Liver (tissue), 9 donors: Measurements from ENCODE around the gene BRINP3. TPM values are rescaled to one million over a fixed set of nuclear protein-coding genes. Genes with fewer than 3 reads are reported as not detected.

Source experiments
- DNase-seq: peaks from one replicate; pipeline ENCODE4 v3.0.0-alpha.2; 2017; ENCODE audit warnings: low spot score
- H3K27ac ChIP-seq, 2 donors: one replicate each; pipeline ENCODE4 v1.7.0; 2013; ENCODE audit warnings: inconsistent platforms in 2 of 2, low read length in 2 of 2, control low read depth in 1 of 2, low read depth in 1 of 2, mild to moderate bottlenecking in 1 of 2
- H3K27me3 ChIP-seq, 4 donors: one replicate each; pipeline versions ENCODE4 v1.6.1 to v1.7.0; 2013; ENCODE audit warnings: low read length in 3 of 4, inconsistent platforms in 1 of 4, mild to moderate bottlenecking in 1 of 4, moderate library complexity in 1 of 4; ENCODE audit not compliant: control insufficient read depth in 4 of 4, insufficient read depth in 4 of 4
- H3K36me3 ChIP-seq, 4 donors: one replicate each; pipeline versions ENCODE4 v1.6.1 to v1.7.0; 2013; ENCODE audit warnings: low read length in 3 of 4, mild to moderate bottlenecking in 3 of 4, low read depth in 1 of 4, moderate library complexity in 1 of 4; ENCODE audit not compliant: control insufficient read depth in 4 of 4, insufficient read depth in 3 of 4
- H3K4me1 ChIP-seq, 4 donors: one replicate each; pipeline versions ENCODE4 v1.6.1 to v1.7.0; 2013; ENCODE audit warnings: low read length in 3 of 4, mild to moderate bottlenecking in 3 of 4, moderate library complexity in 1 of 4; ENCODE audit not compliant: control insufficient read depth in 4 of 4, insufficient read depth in 4 of 4
- H3K4me3 ChIP-seq, 3 donors: one replicate each; pipeline versions ENCODE4 v1.6.1 to v1.7.0; 2013; ENCODE audit warnings: low read length in 3 of 3, control low read depth in 1 of 3, low read depth in 1 of 3, mild to moderate bottlenecking in 1 of 3
- H3K9ac ChIP-seq, 2 donors: one replicate each; pipeline ENCODE4 v1.7.0; 2013; ENCODE audit warnings: low read length in 2 of 2, mild to moderate bottlenecking in 2 of 2, moderate library complexity in 2 of 2, control low read depth in 1 of 2, low read depth in 1 of 2
- H3K9me3 ChIP-seq, 4 donors: one replicate each; pipeline versions ENCODE4 v1.6.1 to v1.7.0; 2013; ENCODE audit warnings: low read length in 3 of 4; ENCODE audit not compliant: control insufficient read depth in 4 of 4
- EGR1 ChIP-seq, 2 donors: IDR thresholded peaks; 2 replicates each; pipeline ENCODE4 v1.6.1; 2016 to 2018; ENCODE audit warnings: antibody characterized with exemption in 2 of 2, low read depth in 2 of 2
- FOXA1 ChIP-seq: IDR thresholded peaks from 2 replicates; pipeline ENCODE4 v1.6.1; 2016; ENCODE audit warnings: antibody characterized with exemption
- FOXA2 ChIP-seq: IDR thresholded peaks from 2 replicates; pipeline ENCODE4 v1.6.1; 2016; ENCODE audit warnings: antibody characterized with exemption
- GABPA ChIP-seq, 2 donors: IDR thresholded peaks in 1 of 2; conservative IDR thresholded peaks in 1 of 2; 2 replicates each; pipeline ENCODE4 v1.6.1; 2016; ENCODE audit warnings: antibody characterized with exemption in 2 of 2, mild to moderate bottlenecking in 1 of 2, moderate library complexity in 1 of 2
- HNF4A ChIP-seq, 2 donors: conservative IDR thresholded peaks; 2 replicates each; pipeline ENCODE4 v1.6.1; 2016; ENCODE audit warnings: antibody characterized with exemption in 2 of 2, mild to moderate bottlenecking in 2 of 2
- HNF4G ChIP-seq: IDR thresholded peaks from 2 replicates; pipeline ENCODE4 v1.6.1; 2016; ENCODE audit warnings: antibody characterized with exemption
- JUND ChIP-seq, 2 donors: IDR thresholded peaks; 2 replicates each; pipeline ENCODE4 v1.6.1; 2016; ENCODE audit warnings: antibody characterized with exemption in 2 of 2
- NR2F2 ChIP-seq: IDR thresholded peaks from 2 replicates; pipeline ENCODE4 v1.6.1; 2016; ENCODE audit warnings: antibody characterized with exemption
- RXRA ChIP-seq, 2 donors: IDR thresholded peaks; 2 replicates each; pipeline ENCODE4 v1.6.1; 2017 to 2018; ENCODE audit warnings: antibody characterized with exemption in 2 of 2, mild to moderate bottlenecking in 1 of 2
- SP1 ChIP-seq: IDR thresholded peaks from 2 replicates; pipeline ENCODE4 v1.6.1; 2018; ENCODE audit warnings: antibody characterized with exemption, mild to moderate bottlenecking
- TAF1 ChIP-seq: conservative IDR thresholded peaks from 2 replicates; pipeline ENCODE4 v1.6.1; 2016; ENCODE audit warnings: antibody characterized with exemption, mild to moderate bottlenecking
- YY1 ChIP-seq: IDR thresholded peaks from 2 replicates; pipeline ENCODE4 v1.6.1; 2016; ENCODE audit warnings: antibody characterized with exemption, mild to moderate bottlenecking
- WGBS: extraction: QIAGEN DNeasy Blood & Tissue Kit; methylation state at CpG from one replicate; pipeline ENCODE4 v1.1.7; 2013; 5-methylcytosine and 5-hydroxymethylcytosine counted together
- polyA plus RNA-seq, 2 donors: library from polyadenylated mRNA; stranded (reverse) in 1 of 2; unstranded in 1 of 2; fragments of 200-250 nt in 1 of 2; fragments of >200 nt in 1 of 2; fragmentation: Nextera tagmentation in 1 of 2; extraction: Ambion mirVana in 1 of 2; gene quantifications; one replicate each; pipeline versions ENCODE4 v1.2.1 to v1.2.3, GENCODE V29; 2013 to 2015
- total RNA-seq, 2 donors: library from RNA; depleted of rRNA; stranded (reverse); fragments of >200 nt; gene quantifications; one replicate each; pipeline ENCODE4 v1.2.3, GENCODE V29; 2014
- TF ChIP-seq, protein P1 (sequence below): IDR thresholded peaks from 2 replicates; pipeline ENCODE4 v1.6.1; 2016; ENCODE audit warnings: antibody characterized with exemption
- TF ChIP-seq, protein P2 (sequence below): IDR thresholded peaks from 2 replicates; pipeline ENCODE4 v1.6.1; 2016; ENCODE audit warnings: antibody characterized with exemption, mild to moderate bottlenecking
- TF ChIP-seq, protein P3 (sequence below): fragments of 150-350 bp; IDR thresholded peaks from 2 replicates; pipeline ENCODE4 v1.5.1; 2017; ENCODE audit warnings: improper control_type of control experiment, low read depth, low read length; ENCODE audit not compliant: missing input control
- TF ChIP-seq, protein P4 (sequence below): IDR thresholded peaks from 2 replicates; pipeline ENCODE4 v1.6.1; 2016; ENCODE audit warnings: antibody characterized with exemption
- TF ChIP-seq, protein P5 (sequence below): IDR thresholded peaks from 2 replicates; pipeline ENCODE4 v1.6.1; 2016; ENCODE audit warnings: antibody characterized with exemption
- donor health status: healthy.
- donor health status: healthy.
- donor health status: healthy.
- donor health status: healthy.
- donor health status: healthy.

BRINP3 gene
- total and polyA plus RNA-seq, 4 donors, result 0.02 TPM; not detected in 3

DNA sequence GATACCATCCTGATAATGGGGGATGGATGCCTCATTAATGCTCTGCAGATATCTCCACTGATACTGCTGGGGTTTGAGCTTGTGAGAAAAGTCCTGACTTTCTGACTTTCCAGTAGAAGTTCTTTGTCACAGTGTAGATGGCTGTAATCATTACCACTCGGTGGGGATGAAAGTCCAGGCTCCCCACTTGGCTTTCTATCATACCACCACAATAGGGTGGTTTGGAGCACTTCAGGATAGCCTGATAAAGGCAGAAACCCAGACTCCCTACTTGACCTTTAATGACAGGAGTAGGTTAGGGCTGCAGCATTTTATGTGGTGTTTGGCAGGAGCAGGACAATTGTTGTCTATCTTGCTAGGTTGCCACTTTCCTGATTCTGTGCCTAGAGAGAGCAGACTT, 294.1 kb downstream of the BRINP3 start:
- Histone ChIP-seq H3K9ac (no peak overlapping the region), H3K36me3 (peaks cover 0 to 1% (median 0%) of the 10 kb centered on the region in 4 donors), H3K27ac (no peak overlapping the region), H3K9me3 (no peaks in the 10 kb centered on the region), H3K27me3 (no peaks in the 10 kb centered on the region), H3K4me3 (no peak overlapping the region), H3K4me1 (no peaks in the 10 kb centered on the region)
- DNase-seq, result no peak
- 28% methylated on average over 1 of the region's 1 CpG for WGBS
- TF ChIP-seq, protein P1, sequence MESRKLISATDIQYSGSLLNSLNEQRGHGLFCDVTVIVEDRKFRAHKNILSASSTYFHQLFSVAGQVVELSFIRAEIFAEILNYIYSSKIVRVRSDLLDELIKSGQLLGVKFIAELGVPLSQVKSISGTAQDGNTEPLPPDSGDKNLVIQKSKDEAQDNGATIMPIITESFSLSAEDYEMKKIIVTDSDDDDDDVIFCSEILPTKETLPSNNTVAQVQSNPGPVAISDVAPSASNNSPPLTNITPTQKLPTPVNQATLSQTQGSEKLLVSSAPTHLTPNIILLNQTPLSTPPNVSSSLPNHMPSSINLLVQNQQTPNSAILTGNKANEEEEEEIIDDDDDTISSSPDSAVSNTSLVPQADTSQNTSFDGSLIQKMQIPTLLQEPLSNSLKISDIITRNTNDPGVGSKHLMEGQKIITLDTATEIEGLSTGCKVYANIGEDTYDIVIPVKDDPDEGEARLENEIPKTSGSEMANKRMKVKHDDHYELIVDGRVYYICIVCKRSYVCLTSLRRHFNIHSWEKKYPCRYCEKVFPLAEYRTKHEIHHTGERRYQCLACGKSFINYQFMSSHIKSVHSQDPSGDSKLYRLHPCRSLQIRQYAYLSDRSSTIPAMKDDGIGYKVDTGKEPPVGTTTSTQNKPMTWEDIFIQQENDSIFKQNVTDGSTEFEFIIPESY, result no peak
- no peak for TF ChIP-seq RXRA (IDR thresholded peaks at IDR 0.05)
- TF ChIP-seq SP1, result no peak
- no peak for TF ChIP-seq TAF1
- no peak for TF ChIP-seq YY1

DNA sequence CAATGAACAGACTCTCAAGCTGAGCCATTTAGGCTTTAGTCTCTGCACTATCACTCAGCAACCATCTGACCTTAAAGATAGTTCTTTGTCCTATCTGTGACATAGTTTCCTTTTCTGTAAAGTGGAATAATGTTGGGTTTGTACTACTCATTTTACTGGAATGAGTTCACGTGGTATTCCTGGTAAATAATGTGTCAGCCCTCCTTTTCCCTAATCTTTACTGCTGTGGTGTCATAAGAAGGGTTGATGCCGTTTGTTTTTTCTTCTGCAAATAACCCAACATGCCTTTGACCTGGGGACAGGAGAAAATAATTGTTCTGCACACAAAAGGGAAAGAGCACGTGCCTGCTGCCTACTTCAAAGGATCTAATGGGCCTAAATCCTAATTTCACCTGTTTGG, 297.8 kb downstream of the BRINP3 start:
- Histone ChIP-seq H3K9me3 (no peaks in the 10 kb centered on the region), H3K4me1 (no peaks in the 10 kb centered on the region), H3K4me3 (no peak overlapping the region), H3K9ac (no peak overlapping the region), H3K36me3 (peaks cover 0 to 1% (median 0%) of the 10 kb centered on the region in 4 donors), H3K27me3 (peaks cover 0 to 2% (median 0%) of the 10 kb centered on the region in 4 donors), H3K27ac (no peak overlapping the region)
- WGBS, result 20% methylated on average over 3 of the region's 3 CpGs
- TF ChIP-seq JUND (IDR thresholded peaks at IDR 0.05), result no peak
- no peak for TF ChIP-seq HNF4A (conservative IDR thresholded peaks at IDR 0.05)
- TF ChIP-seq EGR1 (IDR thresholded peaks at IDR 0.05; ENCODE audit: low read depth in 2 of 2), result no peak
- TF ChIP-seq SP1, result no peak
- TF ChIP-seq, protein P2, sequence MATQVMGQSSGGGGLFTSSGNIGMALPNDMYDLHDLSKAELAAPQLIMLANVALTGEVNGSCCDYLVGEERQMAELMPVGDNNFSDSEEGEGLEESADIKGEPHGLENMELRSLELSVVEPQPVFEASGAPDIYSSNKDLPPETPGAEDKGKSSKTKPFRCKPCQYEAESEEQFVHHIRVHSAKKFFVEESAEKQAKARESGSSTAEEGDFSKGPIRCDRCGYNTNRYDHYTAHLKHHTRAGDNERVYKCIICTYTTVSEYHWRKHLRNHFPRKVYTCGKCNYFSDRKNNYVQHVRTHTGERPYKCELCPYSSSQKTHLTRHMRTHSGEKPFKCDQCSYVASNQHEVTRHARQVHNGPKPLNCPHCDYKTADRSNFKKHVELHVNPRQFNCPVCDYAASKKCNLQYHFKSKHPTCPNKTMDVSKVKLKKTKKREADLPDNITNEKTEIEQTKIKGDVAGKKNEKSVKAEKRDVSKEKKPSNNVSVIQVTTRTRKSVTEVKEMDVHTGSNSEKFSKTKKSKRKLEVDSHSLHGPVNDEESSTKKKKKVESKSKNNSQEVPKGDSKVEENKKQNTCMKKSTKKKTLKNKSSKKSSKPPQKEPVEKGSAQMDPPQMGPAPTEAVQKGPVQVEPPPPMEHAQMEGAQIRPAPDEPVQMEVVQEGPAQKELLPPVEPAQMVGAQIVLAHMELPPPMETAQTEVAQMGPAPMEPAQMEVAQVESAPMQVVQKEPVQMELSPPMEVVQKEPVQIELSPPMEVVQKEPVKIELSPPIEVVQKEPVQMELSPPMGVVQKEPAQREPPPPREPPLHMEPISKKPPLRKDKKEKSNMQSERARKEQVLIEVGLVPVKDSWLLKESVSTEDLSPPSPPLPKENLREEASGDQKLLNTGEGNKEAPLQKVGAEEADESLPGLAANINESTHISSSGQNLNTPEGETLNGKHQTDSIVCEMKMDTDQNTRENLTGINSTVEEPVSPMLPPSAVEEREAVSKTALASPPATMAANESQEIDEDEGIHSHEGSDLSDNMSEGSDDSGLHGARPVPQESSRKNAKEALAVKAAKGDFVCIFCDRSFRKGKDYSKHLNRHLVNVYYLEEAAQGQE, result no peak
- TF ChIP-seq, protein P3, sequence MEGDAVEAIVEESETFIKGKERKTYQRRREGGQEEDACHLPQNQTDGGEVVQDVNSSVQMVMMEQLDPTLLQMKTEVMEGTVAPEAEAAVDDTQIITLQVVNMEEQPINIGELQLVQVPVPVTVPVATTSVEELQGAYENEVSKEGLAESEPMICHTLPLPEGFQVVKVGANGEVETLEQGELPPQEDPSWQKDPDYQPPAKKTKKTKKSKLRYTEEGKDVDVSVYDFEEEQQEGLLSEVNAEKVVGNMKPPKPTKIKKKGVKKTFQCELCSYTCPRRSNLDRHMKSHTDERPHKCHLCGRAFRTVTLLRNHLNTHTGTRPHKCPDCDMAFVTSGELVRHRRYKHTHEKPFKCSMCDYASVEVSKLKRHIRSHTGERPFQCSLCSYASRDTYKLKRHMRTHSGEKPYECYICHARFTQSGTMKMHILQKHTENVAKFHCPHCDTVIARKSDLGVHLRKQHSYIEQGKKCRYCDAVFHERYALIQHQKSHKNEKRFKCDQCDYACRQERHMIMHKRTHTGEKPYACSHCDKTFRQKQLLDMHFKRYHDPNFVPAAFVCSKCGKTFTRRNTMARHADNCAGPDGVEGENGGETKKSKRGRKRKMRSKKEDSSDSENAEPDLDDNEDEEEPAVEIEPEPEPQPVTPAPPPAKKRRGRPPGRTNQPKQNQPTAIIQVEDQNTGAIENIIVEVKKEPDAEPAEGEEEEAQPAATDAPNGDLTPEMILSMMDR, result no peak
- TF ChIP-seq NR2F2, result no peak
- TF ChIP-seq HNF4G, result no peak
- no peak for TF ChIP-seq FOXA1
- TF ChIP-seq GABPA (IDR thresholded peaks at IDR 0.05 in 1 of 2, conservative IDR thresholded peaks at IDR 0.05 in 1 of 2), result no peak
- TF ChIP-seq, protein P4, sequence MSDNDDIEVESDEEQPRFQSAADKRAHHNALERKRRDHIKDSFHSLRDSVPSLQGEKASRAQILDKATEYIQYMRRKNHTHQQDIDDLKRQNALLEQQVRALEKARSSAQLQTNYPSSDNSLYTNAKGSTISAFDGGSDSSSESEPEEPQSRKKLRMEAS, result no peak
- TF ChIP-seq, protein P5, sequence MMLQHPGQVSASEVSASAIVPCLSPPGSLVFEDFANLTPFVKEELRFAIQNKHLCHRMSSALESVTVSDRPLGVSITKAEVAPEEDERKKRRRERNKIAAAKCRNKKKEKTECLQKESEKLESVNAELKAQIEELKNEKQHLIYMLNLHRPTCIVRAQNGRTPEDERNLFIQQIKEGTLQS, result no peak
- TF ChIP-seq, protein P1, result no peak
- no peak for TF ChIP-seq FOXA2
- no peak for DNase-seq
